Measurements from ENCODE around the gene KRT2.

KRT2 gene

DNA sequence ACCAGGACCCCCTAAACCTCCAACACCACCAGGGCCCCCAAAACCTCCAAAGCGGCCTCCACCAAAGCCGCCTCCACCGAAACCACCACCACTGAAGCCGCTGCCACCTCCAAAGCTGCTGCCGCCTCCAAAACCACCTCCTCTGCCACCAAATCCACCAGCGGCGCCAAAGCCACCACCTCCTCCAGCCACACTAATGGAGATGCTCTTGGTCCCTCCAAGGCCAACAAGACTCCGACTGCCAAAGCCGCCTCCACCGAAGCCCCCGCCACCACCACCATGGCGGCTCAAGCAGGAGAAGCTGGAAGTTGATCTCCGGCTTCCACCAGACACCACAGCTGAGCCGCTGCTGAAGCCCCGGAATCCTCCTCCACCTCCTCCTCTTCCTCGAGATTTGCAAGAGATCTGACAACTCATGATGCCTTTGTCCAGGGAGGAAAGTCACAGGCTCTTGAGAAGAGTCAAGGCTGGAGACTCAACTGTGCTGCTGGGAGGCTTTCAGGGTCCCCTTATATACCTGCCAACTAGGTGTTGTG, at the start of gene KRT2:
TSS of gene KRT2 (minus strand) at position 486 of the 536 bp plus-strand sequence. CDS start at position 417, 69 bp downstream.
- H3K9ac ChIP-seq (ENCODE audit: low read length) = no peak within 1 kb of the TSS
- H3K9me3 ChIP-seq (ENCODE audit: control insufficient read depth, low read depth, low read length) = no peaks in the 10 kb centered on the region
- H3K27ac ChIP-seq (ENCODE audit: low read length) = no peak within 1 kb of the TSS
- H3K36me3 ChIP-seq (ENCODE audit: control insufficient read depth, low read depth, low read length) = no peaks in the 10 kb centered on the region
- H3K4me3 ChIP-seq (ENCODE audit: low read length) = no peak within 1 kb of the TSS
- no peaks in the 10 kb centered on the region for H3K4me1 ChIP-seq (ENCODE audit: control insufficient read depth, low read depth, low read length)
- no peaks in the 10 kb centered on the region for H3K27me3 ChIP-seq (ENCODE audit: control insufficient read depth, insufficient read depth, low read length)

- no peaks in the 10 kb centered on the region for H3K4me1 ChIP-seq (ENCODE audit: control insufficient read depth, low read depth, low read length)
- H3K9ac ChIP-seq (ENCODE audit: low read length) = no peak overlapping the region
- H3K27me3 ChIP-seq (ENCODE audit: control insufficient read depth, insufficient read depth, low read length) = no peaks in the 10 kb centered on the region
- H3K36me3 ChIP-seq (ENCODE audit: control insufficient read depth, low read depth, low read length) = no peaks in the 10 kb centered on the region
- no peak overlapping the region for H3K4me3 ChIP-seq (ENCODE audit: low read length)
- no peak overlapping the region for H3K27ac ChIP-seq (ENCODE audit: low read length)
- H3K9me3 ChIP-seq (ENCODE audit: control insufficient read depth, low read depth, low read length) = no peaks in the 10 kb centered on the region
These were observed 49.3 kb upstream of the KRT2 start for GRCh38 chr12:52701281-52701680.

DNA sequence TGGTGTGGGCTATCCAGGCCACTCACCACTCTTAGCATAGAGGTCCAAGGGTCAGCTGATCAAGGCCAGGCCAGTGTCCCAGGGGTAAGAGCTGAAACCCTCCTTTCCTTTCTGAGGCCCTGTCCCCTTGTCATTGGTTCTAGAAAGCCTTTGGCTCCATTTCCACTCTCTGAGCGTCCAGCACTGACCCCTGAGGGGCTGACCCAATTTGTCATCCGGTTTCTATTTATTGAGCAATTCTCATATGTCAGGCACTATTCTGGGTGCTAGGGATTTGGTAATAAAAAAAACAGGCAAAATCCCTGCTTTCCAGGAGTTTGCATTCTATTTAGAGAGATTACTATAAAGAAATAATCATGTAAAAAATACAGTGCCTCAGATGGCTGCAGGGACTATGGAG, 47.9 kb upstream of the KRT2 start:
- Histone ChIP-seq H3K4me3 (ENCODE audit: low read length) (no peak overlapping the region), H3K36me3 (ENCODE audit: control insufficient read depth, low read depth, low read length) (no peaks in the 10 kb centered on the region), H3K9ac (ENCODE audit: low read length) (no peak overlapping the region), H3K9me3 (ENCODE audit: control insufficient read depth, low read depth, low read length) (no peaks in the 10 kb centered on the region), H3K27ac (ENCODE audit: low read length) (no peak overlapping the region), H3K4me1 (ENCODE audit: control insufficient read depth, low read depth, low read length) (no peaks in the 10 kb centered on the region), H3K27me3 (ENCODE audit: control insufficient read depth, insufficient read depth, low read length) (no peaks in the 10 kb centered on the region)

DNA sequence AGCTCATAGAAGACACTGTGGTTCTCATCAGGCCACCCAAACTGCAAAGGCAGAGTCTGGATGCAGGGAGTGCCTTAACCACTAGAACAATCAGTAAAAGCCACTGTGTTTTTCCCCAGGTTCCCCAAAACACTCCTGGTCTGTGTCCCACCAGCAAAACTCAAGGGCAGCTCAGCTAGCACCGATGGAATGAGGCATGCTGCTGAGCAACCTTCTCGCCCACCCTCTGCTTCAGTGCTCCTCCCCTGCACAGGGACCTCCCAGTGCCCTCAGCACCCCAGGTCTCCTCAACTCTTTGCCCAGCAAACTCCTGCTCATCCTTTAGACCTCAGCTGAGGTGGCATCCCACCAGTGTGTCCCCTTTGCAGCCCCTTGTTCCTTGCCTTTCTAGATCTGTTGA, 47.4 kb upstream of the KRT2 start:
- no peaks in the 10 kb centered on the region for H3K4me1 ChIP-seq (ENCODE audit: control insufficient read depth, low read depth, low read length)
- H3K36me3 ChIP-seq (ENCODE audit: control insufficient read depth, low read depth, low read length) = no peaks in the 10 kb centered on the region
- no peak overlapping the region for H3K4me3 ChIP-seq (ENCODE audit: low read length)
- no peak overlapping the region for H3K27ac ChIP-seq (ENCODE audit: low read length)
- no peaks in the 10 kb centered on the region for H3K27me3 ChIP-seq (ENCODE audit: control insufficient read depth, insufficient read depth, low read length)
- no peak overlapping the region for H3K9ac ChIP-seq (ENCODE audit: low read length)
- no peaks in the 10 kb centered on the region for H3K9me3 ChIP-seq (ENCODE audit: control insufficient read depth, low read depth, low read length)

DNA sequence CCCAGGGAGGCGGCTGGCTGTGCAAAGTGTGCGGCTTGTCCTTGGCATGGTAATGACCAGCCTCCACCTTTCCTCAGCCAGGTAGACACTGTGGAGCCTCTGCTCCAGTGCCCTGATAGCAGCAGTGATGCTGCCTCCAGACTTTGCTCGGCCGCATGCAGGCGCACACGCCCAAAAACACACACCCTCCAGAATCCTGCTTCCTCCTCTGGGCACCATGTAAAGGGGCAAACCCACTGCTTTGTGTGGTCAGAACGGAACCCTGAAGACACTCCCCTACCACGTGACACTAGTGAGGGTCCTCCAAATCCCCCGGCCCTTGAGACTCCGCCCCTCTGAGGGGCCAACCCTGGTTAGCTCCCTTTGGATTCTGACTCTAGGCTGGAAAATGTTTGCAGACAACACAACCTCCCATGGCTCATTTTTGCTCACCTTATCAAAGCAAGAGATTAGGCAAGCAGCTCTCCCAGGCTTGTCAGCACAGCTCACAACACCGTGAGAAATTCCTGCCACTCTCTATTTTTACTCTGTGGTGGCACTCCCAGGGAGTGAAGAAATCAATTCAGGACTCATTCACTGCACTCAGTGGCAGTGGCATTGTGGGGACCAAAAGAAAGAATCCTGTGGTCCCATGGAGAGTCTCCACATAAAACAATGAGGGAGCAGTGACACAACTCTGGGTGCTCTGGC, 46.8 kb upstream of the KRT2 start:
- Histone ChIP-seq H3K9me3 (ENCODE audit: control insufficient read depth, low read depth, low read length) (no peaks in the 10 kb centered on the region), H3K4me3 (ENCODE audit: low read length) (no peak overlapping the region), H3K9ac (ENCODE audit: low read length) (no peak overlapping the region), H3K36me3 (ENCODE audit: control insufficient read depth, low read depth, low read length) (no peaks in the 10 kb centered on the region), H3K27ac (ENCODE audit: low read length) (no peak overlapping the region), H3K27me3 (ENCODE audit: control insufficient read depth, insufficient read depth, low read length) (no peaks in the 10 kb centered on the region), H3K4me1 (ENCODE audit: control insufficient read depth, low read depth, low read length) (no peaks in the 10 kb centered on the region)

DNA sequence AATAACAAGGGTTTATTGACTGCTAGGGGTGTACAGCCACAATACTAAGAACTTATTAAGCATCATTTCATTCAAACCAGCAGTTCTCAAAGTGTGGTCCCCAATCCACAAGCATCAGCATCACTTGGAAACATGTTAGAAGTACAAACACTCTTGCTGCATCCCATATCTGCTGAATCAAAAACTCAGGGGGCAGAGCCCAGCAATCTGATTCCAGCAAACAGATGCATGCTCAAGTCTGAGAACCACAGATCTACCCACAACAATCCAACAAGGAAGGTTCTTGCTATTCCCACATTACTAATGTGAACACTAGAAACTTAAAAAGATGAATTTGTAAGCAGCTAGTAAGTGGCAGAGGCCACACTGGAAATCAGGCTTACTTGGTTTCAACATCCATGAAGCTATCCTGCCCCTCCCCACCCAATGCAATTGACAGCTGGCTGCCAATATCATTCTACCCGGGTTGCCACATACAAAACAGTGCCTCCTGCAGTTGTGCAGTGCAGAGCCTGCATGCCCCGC, 45.1 kb upstream of the KRT2 start:
- no peak overlapping the region for H3K9ac ChIP-seq (ENCODE audit: low read length)
- H3K4me3 ChIP-seq (ENCODE audit: low read length) = no peak overlapping the region
- peaks cover under 1% of the 10 kb centered on the region for H3K27me3 ChIP-seq (ENCODE audit: control insufficient read depth, insufficient read depth, low read length)
- H3K9me3 ChIP-seq (ENCODE audit: control insufficient read depth, low read depth, low read length) = no peaks in the 10 kb centered on the region
- H3K36me3 ChIP-seq (ENCODE audit: control insufficient read depth, low read depth, low read length) = no peaks in the 10 kb centered on the region
- no peaks in the 10 kb centered on the region for H3K4me1 ChIP-seq (ENCODE audit: control insufficient read depth, low read depth, low read length)
- H3K27ac ChIP-seq (ENCODE audit: low read length) = no peak overlapping the region

GRCh38 chr12:52696588-52696987, 44.6 kb upstream of the KRT2 start:
- no peak overlapping the region for H3K27ac ChIP-seq (ENCODE audit: low read length)
- H3K4me3 ChIP-seq (ENCODE audit: low read length) = no peak overlapping the region
- no peaks in the 10 kb centered on the region for H3K4me1 ChIP-seq (ENCODE audit: control insufficient read depth, low read depth, low read length)
- H3K36me3 ChIP-seq (ENCODE audit: control insufficient read depth, low read depth, low read length) = no peaks in the 10 kb centered on the region
- peaks cover 6% of the 10 kb centered on the region for H3K27me3 ChIP-seq (ENCODE audit: control insufficient read depth, insufficient read depth, low read length)
- H3K9me3 ChIP-seq (ENCODE audit: control insufficient read depth, low read depth, low read length) = no peaks in the 10 kb centered on the region
- no peak overlapping the region for H3K9ac ChIP-seq (ENCODE audit: low read length)

DNA sequence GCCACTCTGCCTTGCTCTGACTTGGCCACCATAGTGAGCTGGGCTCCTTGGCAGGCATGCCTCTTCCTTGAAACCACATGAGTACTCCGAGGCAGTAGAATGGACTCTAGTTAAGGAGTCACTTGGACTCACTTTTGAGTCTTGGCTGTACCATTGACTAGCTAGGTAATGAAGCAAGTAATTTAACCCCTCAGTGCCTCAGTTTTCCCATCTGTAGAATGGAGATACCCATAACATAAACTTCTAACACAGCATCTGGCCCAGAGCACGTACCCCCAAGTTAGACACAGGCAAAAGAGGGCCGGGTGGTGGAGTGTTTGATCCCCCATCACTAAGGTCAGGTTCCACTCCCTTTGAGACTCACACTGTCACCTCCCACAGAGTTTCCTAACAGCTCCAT, 43.0 kb upstream of the KRT2 start:
- Histone ChIP-seq H3K27me3 (ENCODE audit: control insufficient read depth, insufficient read depth, low read length) (peaks cover 22% of the 10 kb centered on the region), H3K36me3 (ENCODE audit: control insufficient read depth, low read depth, low read length) (no peaks in the 10 kb centered on the region), H3K4me1 (ENCODE audit: control insufficient read depth, low read depth, low read length) (peaks cover 6% of the 10 kb centered on the region), H3K9ac (ENCODE audit: low read length) (no peak overlapping the region), H3K27ac (ENCODE audit: low read length) (no peak overlapping the region), H3K9me3 (ENCODE audit: control insufficient read depth, low read depth, low read length) (no peaks in the 10 kb centered on the region), H3K4me3 (ENCODE audit: low read length) (no peak overlapping the region)

GRCh38 chr12:52694151-52694550, 42.1 kb upstream of the KRT2 start:
- Histone ChIP-seq H3K4me1 (ENCODE audit: control insufficient read depth, low read depth, low read length) (peaks cover 6% of the 10 kb centered on the region), H3K27me3 (ENCODE audit: control insufficient read depth, insufficient read depth, low read length) (peaks cover 27% of the 10 kb centered on the region), H3K9me3 (ENCODE audit: control insufficient read depth, low read depth, low read length) (no peaks in the 10 kb centered on the region), H3K27ac (ENCODE audit: low read length) (no peak overlapping the region), H3K36me3 (ENCODE audit: control insufficient read depth, low read depth, low read length) (no peaks in the 10 kb centered on the region), H3K9ac (ENCODE audit: low read length) (no peak overlapping the region), H3K4me3 (ENCODE audit: low read length) (no peak overlapping the region)

DNA sequence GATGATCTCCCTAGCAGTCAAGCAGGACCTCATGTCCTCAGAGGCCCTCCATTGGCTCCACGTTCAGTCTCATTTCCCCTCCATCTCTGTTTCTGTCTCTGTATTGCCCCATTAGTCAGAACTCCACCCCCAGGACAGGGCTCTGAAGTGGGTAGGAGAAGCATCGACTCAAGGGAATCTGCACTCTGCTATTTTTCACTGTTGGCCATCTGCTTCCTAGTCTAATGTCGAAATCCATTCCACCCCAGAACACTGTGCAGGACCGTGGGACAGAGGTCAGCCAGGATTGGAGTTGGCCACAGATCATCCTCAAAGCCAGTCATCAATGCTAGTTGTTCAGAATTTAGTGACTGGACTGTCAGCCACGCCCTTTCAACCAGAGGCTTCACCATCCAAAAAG, 41.2 kb upstream of the KRT2 start:
- H3K9ac ChIP-seq (ENCODE audit: low read length) = no peak overlapping the region
- no peak overlapping the region for H3K4me3 ChIP-seq (ENCODE audit: low read length)
- peaks cover 6% of the 10 kb centered on the region for H3K4me1 ChIP-seq (ENCODE audit: control insufficient read depth, low read depth, low read length)
- no peaks in the 10 kb centered on the region for H3K9me3 ChIP-seq (ENCODE audit: control insufficient read depth, low read depth, low read length)
- peaks cover 27% of the 10 kb centered on the region for H3K27me3 ChIP-seq (ENCODE audit: control insufficient read depth, insufficient read depth, low read length)
- H3K36me3 ChIP-seq (ENCODE audit: control insufficient read depth, low read depth, low read length) = no peaks in the 10 kb centered on the region
- no peak overlapping the region for H3K27ac ChIP-seq (ENCODE audit: low read length)

DNA sequence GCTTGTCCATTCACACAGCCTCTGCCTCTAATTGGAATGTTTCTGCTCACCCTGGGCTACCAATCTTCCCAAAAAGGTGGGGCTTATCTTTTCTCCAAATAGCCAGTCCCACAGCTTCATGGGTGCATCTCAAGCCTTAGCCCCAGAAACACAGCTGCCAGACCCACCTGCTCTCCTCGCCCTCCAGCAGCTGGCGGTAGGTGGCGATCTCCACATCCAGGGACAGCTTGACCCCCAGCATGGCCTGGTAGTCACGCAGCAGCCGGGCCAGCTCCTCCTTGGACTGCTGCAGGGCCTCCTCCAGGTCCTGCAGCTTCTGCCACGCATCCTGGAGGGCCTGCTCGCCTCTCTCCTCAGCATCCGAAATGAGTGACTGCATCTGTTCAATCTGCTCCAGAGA, 40.2 kb upstream of the KRT2 start:
- no peak overlapping the region for H3K4me3 ChIP-seq (ENCODE audit: low read length)
- no peaks in the 10 kb centered on the region for H3K9me3 ChIP-seq (ENCODE audit: control insufficient read depth, low read depth, low read length)
- peaks cover 27% of the 10 kb centered on the region for H3K27me3 ChIP-seq (ENCODE audit: control insufficient read depth, insufficient read depth, low read length)
- no peak overlapping the region for H3K27ac ChIP-seq (ENCODE audit: low read length)
- no peak overlapping the region for H3K9ac ChIP-seq (ENCODE audit: low read length)
- peaks cover 6% of the 10 kb centered on the region for H3K4me1 ChIP-seq (ENCODE audit: control insufficient read depth, low read depth, low read length)
- no peaks in the 10 kb centered on the region for H3K36me3 ChIP-seq (ENCODE audit: control insufficient read depth, low read depth, low read length)

DNA sequence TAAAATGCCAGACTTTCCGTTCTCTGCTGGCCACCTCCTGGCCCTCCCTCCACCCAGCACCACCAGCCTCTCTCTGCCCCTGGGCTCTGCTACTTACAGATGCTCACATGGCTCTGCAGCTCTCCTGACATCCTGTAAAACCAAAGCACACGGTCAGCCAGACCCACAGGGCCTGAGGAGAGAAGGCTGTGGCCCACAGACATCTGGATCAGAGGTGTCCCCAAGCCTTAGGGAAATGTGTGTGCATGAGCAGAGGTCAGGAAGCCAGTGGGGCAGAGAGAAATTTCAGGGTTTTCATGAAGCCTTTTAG, 39.8 kb upstream of the KRT2 start:
- H3K36me3 ChIP-seq (ENCODE audit: control insufficient read depth, low read depth, low read length) = no peaks in the 10 kb centered on the region
- no peak overlapping the region for H3K27ac ChIP-seq (ENCODE audit: low read length)
- peaks cover 6% of the 10 kb centered on the region for H3K4me1 ChIP-seq (ENCODE audit: control insufficient read depth, low read depth, low read length)
- H3K4me3 ChIP-seq (ENCODE audit: low read length) = no peak overlapping the region
- H3K9ac ChIP-seq (ENCODE audit: low read length) = no peak overlapping the region
- H3K9me3 ChIP-seq (ENCODE audit: control insufficient read depth, low read depth, low read length) = no peaks in the 10 kb centered on the region
- peaks cover 27% of the 10 kb centered on the region for H3K27me3 ChIP-seq (ENCODE audit: control insufficient read depth, insufficient read depth, low read length)

All from iPS-18a (cell line).